AG10803 (cell line): ENCODE data around the gene CRYBB3.

Source experiments
- DNase-seq: peaks from one replicate; pipeline ENCODE4 v3.0.0; 2010; ENCODE audit warnings: low read depth
- H3K4me3 ChIP-seq: 2 replicates; pipeline ENCODE4 v1.5.1; 2011; ENCODE audit warnings: mild to moderate bottlenecking, low read length, control low read depth
- TF ChIP-seq, protein P1 (sequence below): conservative IDR thresholded peaks from 2 replicates; pipeline ENCODE4 v1.5.1; 2011; ENCODE audit warnings: mild to moderate bottlenecking, low read length, control low read depth, inconsistent platforms

CRYBB3 gene

DNA sequence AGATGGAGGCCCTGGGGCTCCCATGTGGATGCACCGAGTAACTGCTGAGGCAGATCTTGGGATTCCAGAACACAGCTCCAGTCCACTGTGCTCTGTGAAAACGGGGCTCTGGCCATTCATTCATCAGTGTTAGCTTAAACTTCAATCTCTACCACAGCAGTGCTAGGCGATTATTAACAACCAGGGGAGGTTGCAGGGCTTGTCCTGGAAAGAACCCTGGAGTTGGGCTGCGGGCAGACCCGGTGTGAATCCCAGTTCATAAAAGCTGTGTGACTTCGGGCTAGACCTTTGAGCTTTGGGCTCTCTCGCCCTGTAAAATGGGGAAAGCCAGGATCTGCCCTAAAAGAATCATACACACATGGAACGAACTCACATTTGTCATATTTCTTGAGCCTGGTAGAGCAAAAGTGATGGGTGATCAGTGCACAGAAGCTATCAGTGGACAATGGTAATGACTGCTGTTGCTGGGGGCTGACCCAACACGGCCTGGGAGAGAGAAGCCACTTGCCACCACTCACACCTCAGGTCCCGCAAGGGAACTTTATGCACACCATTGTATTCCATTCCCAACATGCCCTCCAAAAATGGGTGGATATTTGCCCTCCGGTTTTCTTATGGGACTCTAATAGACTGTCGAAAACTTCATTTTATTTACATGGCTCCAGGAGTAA lies 15.6 kb upstream of the CRYBB3 start:
- no peak for DNase-seq
- H3K4me3 ChIP-seq = no peak overlapping the region
- TF ChIP-seq, protein P1, sequence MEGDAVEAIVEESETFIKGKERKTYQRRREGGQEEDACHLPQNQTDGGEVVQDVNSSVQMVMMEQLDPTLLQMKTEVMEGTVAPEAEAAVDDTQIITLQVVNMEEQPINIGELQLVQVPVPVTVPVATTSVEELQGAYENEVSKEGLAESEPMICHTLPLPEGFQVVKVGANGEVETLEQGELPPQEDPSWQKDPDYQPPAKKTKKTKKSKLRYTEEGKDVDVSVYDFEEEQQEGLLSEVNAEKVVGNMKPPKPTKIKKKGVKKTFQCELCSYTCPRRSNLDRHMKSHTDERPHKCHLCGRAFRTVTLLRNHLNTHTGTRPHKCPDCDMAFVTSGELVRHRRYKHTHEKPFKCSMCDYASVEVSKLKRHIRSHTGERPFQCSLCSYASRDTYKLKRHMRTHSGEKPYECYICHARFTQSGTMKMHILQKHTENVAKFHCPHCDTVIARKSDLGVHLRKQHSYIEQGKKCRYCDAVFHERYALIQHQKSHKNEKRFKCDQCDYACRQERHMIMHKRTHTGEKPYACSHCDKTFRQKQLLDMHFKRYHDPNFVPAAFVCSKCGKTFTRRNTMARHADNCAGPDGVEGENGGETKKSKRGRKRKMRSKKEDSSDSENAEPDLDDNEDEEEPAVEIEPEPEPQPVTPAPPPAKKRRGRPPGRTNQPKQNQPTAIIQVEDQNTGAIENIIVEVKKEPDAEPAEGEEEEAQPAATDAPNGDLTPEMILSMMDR = no peak

DNA sequence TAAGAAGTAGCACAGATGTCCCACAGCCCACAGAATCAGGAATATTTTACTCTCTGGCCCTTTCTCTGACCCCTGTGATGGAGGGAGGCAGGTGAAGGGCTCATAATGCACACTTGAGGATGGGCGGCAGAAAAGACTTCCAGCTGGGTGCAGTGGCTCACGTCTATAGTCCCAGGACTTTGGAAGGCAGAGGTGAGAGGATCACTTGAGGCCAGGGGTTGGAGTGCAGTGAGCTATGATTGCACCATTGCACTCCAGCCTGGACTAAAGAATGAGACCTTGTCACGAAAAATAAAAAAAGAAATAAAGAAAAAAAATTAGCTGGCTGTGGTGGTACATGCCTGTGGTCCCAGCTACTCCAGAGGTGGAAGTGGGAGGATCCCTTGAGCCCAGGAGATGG lies 13.5 kb upstream of the CRYBB3 start:
- no peak overlapping the region for H3K4me3 ChIP-seq
- TF ChIP-seq, protein P1 = no peak
- no peak for DNase-seq

DNA sequence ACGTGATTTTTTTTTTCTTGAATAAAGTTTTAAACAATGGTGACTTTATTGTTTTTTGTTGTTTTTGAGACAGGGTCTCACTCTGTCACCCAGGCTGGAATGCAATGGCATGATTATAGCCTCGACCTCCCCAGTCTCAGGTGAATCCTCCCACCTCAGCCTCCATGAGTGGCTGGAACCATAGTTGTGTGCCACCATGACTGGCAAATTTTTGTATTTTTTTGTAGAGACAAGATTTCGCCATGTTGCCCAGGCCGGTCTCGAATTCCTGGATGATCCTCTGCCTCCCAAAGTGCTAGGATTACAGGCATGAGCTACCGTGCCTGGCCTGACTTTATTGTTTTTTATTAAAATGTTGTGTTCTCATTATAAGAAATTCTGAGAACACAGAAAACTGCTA lies 12.2 kb upstream of the CRYBB3 start:
- TF ChIP-seq, protein P1 = no peak
- DNase-seq = no peak
- H3K4me3 ChIP-seq = no peak overlapping the region

DNA sequence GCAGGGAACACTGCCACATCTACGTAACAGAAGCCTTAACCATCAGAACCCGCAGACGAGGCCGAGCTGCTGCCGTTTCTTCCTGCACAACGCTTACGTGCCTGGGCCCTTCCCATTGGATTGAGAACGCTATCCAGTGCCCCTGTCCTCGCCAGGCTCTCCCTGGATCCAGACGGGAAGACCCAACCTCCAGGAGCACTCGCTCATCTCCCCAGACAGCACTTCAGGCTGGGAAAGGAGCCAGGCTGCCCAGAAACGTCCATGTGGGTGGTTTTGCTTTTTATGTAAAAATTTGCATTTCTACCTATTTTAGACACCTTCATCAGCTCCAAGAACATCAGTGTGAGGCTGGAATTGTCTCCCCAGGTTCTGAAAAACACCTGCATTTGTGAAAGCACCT lies 7.3 kb upstream of the CRYBB3 start:
- H3K4me3 ChIP-seq = no peak overlapping the region
- TF ChIP-seq, protein P1 = no peak
- DNase-seq = no peak

- no peak for DNase-seq
- TF ChIP-seq, protein P1 = no peak
- no peak overlapping the region for H3K4me3 ChIP-seq
Observed at GRCh38 chr22:25193130-25193529, 6.5 kb upstream of the CRYBB3 start.

- no peak for DNase-seq
- no peak overlapping the region for H3K4me3 ChIP-seq
- TF ChIP-seq, protein P1 = no peak
Observed at GRCh38 chr22:25193548-25193947, 6.1 kb upstream of the CRYBB3 start.

DNA sequence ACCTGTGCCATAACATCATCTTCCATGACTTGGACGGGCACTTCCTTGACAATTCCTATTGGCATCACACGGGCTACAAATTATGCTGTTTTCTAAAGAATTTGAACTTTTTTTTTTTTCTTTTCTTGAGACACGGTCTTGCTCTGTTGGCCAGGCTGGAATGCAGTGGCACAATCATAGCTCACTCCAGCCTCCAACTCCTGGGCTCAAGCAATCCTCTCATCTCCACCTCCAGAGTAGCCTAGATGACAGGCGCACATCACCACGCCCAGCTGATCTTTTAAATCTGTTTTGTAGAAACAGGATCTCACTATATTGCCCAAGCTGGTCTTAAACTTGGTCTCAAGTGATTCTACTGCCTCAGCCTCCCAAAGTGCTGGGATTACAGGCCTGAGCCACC lies 3.3 kb upstream of the CRYBB3 start:
- no peak overlapping the region for H3K4me3 ChIP-seq
- TF ChIP-seq, protein P1 = no peak
- no peak for DNase-seq
